GM18519 (cell line): Measurements from ENCODE around the gene C5orf63.
A peak's percentile ranks its signal among the peaks of the same experiment; 100 is the strongest.
"Not testable (repeated sequence)": the region's sequence is repeated elsewhere in the genome, so short reads cannot be mapped to it uniquely, and the experiment has no call there.

Experiments used
- ATAC-seq: cut with Tn5 transposase; IDR thresholded peaks from one replicate; pipeline ENCODE4 v1.9.1; 2021; ENCODE audit warnings: mild to moderate bottlenecking, moderate library complexity; ENCODE audit not compliant: unreplicated experiment, low FRiP score

The C5orf63 gene

DNA sequence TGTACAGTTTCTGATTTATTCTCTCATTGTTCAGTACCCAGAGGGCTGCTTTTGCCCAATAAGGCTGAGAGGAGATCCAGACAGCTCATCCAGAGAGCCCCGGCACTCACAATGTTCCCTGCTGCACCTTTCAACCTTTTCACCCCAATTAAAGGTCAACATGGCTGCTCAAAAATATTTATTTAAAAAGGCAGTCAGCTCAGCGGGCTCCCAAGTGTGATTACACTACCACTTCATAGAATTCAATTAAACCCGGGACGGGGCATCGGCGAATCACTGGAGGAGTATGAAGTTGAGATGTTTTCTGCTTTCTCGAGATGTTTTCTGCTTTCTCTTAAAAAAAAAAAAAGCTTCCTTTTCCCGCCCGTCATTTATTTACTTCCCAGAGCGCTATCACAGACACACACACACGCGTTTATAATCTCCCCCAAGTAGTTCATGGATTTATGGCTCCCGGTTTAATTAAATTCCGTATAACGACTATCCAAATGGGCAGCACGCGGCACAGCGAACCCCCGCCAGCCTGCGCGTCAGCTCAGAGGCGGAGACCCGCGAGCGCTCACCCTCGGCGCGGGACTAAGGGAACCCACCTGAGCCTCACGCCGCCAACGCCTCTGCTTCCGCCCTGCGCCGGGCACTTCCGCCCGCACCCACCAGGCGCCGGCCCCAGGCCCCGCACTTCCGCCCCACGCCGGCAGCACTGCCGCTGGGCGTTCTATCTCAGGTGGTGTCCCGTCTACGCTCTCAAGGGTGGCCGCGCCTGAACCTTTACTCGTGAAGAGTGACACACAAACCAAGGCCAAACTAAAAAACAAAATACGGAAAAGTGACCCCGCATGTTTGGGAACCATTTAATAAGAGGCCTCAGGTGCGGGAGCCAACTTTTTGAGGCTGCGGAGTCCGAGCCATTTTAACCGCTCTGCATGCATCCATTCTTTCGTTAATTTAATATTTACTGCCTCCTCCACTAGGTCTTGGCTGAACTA lies at the start of gene C5orf63:
Gene C5orf63, minus strand, starts transcription at position 642 of the 986 bp plus-strand sequence. CDS start 14,507 bp downstream, outside the sequence.
- peak; percentile 95 for ATAC-seq

DNA sequence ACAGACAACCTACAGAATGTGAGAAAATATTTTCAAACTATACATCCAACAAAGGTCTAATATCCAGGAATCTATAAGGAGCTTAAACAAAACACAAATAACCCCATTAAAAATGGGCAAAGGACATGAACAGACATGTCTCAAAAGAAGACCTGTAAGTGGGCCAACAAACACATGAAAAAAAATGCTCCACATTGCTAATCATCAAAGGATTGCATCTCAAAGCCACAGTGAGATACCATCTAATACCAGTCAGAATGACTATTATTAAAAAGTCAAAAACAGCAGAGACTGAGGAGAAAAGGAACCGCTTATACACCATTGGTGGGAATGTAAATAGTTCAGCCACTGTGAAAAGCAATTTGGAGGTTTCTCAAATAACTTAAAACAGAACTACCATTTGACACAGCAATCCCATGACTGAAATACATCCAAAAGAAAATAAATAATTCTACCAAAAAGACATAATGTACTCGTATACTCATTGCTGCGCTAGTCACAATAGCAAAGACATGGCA lies 39.1 kb upstream of the C5orf63 start:
- no peak for ATAC-seq

GRCh38 chr5:127111112-127111511 lies 37.8 kb upstream of the C5orf63 start:
- ATAC-seq: peak; percentile 82

DNA sequence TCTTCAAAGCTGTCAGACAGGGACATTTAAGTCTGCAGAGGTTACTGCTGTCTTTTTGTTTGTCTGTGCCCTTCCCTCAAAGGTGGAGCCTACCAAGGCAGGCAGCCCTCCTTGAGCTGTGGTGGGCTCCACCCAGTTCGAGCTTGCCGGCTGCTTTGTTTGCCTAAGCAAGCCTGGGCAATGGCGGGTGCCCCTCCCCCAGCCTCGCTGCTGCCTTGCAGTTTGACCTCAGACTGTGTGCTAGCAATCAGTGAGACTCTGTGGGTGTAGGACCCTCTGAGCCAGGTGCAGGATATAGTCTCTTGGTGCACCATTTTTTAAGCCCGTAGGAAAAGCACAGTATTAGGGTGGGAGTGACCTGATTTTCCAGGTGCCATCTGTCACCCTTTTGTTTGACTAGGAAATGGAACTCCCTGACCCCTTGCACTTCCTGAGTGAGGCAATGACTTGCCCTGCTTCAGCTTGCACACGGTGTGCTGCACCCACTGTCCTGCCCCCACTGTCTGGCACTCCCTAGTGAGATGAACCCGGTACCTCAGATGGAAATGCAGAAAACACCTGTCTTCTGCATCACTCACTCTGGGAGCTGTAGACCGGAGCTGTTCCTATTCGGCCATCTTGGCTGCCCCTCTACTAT lies 35.4 kb upstream of the C5orf63 start:
- not testable (repeated sequence) for ATAC-seq

- no peak for ATAC-seq
Observed at GRCh38 chr5:127101935-127102334, 28.6 kb upstream of the C5orf63 start.

DNA sequence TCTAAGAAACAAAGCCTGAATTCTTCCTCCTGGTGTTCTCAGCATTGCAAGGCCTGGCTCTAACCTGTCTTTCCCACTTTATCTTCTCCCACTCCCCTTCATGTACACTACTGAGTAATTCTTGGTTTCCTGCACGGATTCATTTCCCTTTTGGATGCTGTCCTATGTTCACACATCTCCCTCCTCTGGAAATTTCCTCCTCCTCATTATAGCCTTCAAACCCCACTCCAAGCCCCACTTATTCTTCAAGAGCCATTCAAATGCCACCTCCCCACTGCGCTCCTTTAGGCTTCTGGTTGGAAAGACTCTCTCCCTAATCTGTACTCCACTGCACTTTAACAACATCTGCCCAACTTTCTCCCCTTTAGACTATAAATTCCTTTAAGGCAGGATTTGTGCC lies 28.2 kb upstream of the C5orf63 start:
- no peak for ATAC-seq

DNA sequence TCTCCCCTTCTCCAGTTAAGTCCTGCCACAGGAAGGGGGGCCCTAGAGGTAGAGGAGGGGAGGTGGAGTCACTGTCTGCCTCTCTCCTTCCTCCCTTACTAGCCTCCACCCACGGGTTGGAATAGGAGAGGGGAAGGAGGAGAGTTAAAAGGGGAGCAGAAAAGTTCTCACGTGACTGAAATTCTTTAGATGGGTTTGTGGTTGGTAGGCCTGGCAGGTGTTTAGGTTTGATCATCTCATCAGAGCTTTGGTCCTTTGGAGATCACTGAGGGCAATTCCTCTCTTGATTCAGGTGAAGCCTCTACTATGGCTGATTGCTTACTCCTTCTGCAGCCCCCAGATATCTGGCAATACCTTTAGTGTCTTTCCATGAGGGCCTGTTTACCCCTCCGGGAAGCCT lies 24.9 kb upstream of the C5orf63 start:
- ATAC-seq: no peak

GRCh38 chr5:127097278-127097677 lies 24.0 kb upstream of the C5orf63 start:
- no peak for ATAC-seq

DNA sequence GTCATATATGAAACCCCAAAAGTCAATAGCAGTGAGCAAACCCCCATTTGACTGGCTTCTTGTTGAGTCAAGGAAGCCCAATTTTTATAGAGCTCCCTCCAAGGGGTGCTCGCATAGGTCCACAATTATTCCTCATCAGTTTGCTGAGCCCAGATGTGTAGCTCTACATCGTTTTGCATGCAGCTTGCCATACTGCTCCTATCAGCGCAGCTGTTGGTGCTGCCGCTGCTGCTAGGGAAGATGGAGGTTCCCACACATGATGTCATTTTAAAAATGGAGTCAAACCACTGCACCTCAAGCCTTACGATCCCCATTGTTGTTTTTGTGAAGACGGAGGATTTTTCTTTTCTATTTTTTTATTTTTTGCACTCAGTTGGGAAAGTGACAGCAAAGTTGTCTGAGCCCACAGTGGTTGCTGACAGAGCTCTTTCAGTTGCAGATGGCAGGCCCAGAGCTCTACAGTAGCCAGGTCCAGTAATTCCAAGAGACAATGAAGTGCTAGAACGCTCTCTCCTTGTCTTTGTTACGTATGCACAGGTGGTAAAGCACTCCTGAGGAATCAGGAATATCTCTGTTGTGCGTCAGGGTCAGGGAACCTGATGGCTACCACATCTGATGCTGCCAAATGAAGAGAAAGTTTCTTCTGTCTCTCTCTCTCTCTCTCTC lies 23.2 kb upstream of the C5orf63 start:
- no peak for ATAC-seq

DNA sequence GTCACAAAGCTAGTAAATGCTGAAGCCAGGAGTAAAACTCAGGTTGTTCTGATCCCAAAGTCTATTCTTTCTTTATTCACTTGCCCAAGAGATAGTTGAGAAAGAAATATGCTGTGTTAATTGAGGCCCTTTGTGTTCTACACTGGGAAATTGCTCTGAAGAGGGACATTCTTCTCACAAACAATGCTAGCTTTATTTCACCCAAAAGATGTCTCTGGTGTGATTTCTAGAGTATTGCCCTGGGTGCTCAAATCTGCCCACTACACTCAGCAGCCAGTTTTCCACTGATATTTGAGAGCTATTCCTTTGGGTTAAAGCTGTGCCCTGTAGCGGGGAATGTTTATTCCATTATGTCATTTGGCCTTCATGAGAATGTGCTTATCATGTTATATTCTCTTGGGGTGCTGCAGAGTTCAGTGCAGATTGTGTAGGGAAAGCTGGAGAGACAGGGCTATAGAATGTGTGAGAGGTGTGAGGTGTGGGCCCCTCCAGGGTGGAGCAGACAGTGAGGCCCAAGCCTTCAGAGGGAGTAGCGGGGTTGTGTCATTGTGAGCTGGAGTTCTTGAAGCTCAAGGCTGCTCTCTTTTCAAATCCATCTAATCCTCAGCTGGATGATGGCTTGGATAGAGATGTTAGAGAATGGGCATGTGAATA lies 21.0 kb upstream of the C5orf63 start:
- ATAC-seq: no peak

DNA sequence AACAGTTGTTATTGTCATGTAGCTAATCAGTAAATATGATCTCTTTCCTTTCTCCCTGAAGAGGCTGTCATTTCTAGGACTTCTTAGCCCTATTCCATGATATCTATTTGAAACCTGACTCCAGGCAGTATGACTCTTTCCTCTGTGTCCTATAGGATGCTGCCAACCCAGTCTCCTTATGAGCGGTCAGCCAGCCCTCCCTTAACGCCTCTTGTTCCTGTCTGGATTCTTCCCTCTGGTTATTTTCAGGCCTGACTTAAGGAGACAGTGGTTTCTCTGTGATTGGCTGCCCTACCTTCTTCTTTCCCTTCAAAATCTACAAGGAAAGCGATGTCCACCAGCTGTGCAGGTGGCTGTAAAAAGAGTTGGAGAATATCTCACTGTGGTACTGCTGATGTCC lies 19.4 kb upstream of the C5orf63 start:
- no peak for ATAC-seq

GRCh38 chr5:127089191-127089590 lies 15.9 kb upstream of the C5orf63 start:
- ATAC-seq: no peak

DNA sequence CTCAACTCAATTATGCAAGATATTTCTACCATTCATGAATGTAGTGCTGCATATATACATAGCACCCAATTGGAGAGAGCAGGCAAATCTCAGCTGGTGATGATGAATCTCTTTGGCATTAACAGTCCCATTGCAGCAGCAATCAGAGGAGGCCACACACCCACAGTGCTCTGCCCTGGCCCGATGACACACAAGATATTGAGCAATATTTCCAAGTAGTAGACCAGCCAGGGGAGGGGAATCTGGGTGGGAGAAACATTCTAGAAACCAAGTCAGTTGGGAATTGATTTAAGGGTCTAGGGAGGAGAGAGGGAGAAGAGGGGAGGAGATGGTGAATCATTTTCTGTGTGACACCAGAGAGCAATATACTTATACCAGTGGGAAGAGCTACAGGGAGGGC lies 14.9 kb upstream of the C5orf63 start:
- ATAC-seq: no peak

- ATAC-seq: no peak
Observed at GRCh38 chr5:127086589-127086988, 13.3 kb upstream of the C5orf63 start.

DNA sequence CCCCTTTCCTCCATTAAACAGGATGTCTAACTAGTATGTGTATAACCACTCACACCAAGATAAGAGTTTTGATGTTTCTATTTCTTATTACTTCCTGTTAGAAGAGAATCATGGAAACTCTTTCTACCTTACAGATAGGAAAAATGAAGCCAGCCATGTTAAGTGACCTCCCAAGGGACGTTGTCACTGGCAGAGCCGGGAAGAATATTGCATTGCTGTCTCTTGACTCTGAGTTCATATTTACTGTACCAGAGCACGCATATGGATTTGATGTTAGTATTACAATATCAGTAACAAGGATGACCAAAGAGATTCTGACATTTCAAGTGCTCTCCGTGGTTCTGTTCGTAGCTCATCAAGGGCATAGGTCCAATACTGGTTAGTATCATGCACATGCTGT lies 12.5 kb upstream of the C5orf63 start:
- no peak for ATAC-seq

DNA sequence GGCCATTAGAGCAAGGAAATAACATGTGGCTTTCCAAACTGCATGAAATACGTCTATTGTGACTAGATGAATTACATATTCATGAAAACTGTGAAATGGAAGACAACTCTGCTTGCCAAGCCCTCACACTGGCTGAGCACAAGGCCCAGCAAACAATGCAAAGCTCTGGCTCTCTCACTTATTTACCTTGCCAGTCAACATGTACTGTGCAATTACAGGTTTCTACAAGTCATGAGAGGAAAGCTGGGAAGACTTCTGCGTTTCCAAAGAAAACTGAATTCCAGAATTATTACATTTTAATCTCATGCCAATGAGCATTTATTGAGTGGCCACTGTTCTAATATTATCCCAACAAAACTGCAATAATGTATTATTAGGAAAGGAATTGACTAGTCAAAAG lies 12.1 kb upstream of the C5orf63 start:
- no peak for ATAC-seq

GRCh38 chr5:127084656-127085055 lies 11.4 kb upstream of the C5orf63 start:
- no peak for ATAC-seq

DNA sequence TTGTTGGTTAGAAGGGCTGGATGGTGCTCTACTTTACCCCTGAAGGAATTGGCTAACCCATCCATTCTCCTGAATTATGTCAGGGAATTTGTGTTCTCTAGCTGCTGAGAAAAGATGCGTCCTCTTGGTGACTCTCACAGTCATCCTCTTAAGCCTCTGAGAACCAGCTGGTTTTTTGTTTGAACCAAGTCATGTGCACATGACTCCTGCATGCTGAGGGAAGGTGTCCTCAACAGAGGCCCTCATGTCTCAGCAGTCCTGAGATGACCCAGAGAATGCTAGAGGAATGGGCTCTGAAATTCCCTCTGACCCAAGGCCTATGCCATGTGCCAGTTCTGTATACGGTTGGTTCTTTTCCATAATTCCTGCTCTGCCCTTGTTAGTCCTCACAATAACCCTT lies 10.4 kb upstream of the C5orf63 start:
- ATAC-seq: no peak

- no peak for ATAC-seq
Observed at GRCh38 chr5:127079994-127080491, 6.7 kb upstream of the C5orf63 start.

DNA sequence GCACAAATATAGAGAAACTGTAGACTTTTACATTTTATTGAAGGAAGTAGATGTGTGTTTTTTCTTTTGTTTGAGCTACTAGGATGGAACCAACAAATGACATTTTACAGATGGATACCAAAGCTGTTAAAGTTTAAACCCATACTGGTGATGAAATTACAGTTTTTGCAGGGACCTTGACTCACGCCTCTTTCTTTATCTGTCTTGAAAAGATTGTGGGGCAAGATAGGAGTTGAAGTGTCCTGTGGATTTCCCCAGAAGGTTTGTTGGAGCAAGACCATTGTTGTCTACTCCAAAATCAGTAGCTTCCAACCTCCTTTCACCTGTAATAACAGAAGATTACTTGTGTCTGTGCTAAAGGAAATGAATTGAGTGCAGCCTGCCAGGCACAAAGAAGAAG lies 4.1 kb upstream of the C5orf63 start:
- ATAC-seq: no peak
